ENCODE data around the gene GPR17.

Gene GPR17

GRCh38 chr2:127654838-127655175 is 8.9 kb downstream of the GPR17 start:
- DNase-seq (ENCODE audit: low read depth), result no peak

GRCh38 chr2:127655209-127656073 is 9.5 kb downstream of the GPR17 start:
- no peak for DNase-seq (ENCODE audit: low read depth)

GRCh38 chr2:127656569-127657231 is 10.7 kb downstream of the GPR17 start:
- no peak for DNase-seq (ENCODE audit: low read depth)

- DNase-seq (ENCODE audit: low read depth), result no peak
Observed at GRCh38 chr2:127657232-127657595, 11.3 kb downstream of the GPR17 start.

DNA sequence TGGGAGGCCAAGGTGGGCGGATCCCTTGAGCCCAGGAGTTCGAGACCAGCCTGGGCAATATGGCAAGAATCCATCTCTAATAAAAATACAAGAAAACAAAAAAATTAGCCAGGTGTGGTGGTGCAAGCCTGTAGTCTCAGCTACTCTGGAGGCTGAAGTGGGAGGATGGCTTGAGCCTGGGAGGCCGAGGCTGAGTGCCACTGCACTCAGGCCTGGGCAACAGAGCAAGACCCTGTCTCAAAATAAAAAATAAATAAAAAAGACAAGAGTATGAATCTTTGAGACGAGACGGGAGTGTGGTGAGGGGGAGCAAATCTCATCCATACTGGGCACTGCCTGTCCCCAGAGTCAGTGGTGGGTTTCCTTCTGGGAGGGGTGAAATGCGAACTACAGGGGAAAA is 12.2 kb downstream of the GPR17 start:
- DNase-seq (ENCODE audit: low read depth), result no peak

GRCh38 chr2:127658641-127659407 is 12.9 kb downstream of the GPR17 start:
- no peak for DNase-seq (ENCODE audit: low read depth)

DNA sequence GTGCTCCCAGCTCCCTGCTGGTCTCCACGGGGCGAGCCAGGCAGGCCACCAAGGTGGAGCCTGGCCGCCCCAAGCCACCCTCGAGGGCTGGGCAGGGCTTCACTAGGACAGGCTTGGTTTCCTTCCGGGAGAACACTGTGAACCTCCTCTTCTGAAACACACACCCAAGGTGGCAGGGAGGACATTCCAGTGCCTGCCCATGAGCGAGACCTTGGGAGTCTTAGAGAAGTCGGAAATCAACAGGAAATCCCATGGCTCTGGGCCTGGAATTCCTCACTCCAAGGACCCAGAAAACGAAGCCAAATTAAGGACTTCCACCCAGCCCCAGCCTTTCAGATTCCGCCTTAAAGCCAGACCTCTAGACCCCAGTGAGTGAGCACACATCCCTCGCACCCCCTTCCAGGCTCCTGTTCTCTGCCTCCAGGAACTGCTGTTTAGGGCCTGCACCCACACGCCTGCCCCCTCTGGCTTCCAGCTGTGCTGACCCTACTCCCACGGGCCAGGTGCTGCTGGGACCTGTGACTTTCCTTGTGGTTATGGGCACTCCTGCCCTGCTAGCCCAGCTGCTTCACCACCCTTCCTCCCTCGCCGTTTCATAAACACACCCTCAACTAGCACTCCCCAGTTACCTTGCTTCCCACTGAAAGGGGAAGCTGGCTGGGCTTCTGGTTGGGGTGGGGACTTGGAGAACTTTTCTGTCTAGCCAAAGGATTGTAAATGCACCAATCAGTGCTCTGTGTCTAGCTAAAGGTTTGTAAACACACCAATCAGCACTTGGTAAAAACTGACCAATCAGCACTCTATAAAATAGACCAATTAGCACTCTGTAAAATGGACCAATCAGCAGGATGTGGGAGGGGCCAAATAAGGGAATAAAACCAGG is 13.7 kb downstream of the GPR17 start:
- DNase-seq (ENCODE audit: low read depth), result no peak

GRCh38 chr2:127660291-127660578 is 14.3 kb downstream of the GPR17 start:
- no peak for DNase-seq (ENCODE audit: low read depth)

DNA sequence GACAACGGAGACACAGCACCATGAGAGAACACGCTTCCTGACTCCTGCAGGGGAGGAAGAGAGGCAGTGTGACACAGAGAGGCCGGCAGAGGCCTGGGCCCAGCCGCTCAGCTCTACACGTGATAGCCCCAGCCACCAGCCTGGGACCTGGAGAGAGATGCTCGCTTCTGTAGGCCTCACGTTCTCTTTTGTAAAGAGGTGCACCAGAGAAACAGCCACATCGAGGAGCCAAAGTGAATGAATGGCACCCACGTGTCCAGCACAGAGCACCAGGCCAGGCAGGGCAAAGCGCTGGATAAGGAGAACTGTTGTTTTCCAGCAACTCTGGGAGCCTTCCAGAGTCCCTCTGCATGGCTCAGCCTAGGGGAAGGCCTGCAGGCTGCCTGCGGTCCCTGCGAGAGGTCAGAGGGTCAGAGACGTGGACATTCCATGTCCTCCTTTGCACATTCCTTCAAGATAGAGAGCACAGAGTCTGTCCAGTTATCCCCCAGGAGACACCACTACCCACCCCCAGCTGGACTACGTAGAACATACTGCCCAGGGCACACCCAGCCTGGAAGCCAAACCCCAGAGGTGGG is 15.2 kb downstream of the GPR17 start:
- DNase-seq (ENCODE audit: low read depth), result no peak

DNA sequence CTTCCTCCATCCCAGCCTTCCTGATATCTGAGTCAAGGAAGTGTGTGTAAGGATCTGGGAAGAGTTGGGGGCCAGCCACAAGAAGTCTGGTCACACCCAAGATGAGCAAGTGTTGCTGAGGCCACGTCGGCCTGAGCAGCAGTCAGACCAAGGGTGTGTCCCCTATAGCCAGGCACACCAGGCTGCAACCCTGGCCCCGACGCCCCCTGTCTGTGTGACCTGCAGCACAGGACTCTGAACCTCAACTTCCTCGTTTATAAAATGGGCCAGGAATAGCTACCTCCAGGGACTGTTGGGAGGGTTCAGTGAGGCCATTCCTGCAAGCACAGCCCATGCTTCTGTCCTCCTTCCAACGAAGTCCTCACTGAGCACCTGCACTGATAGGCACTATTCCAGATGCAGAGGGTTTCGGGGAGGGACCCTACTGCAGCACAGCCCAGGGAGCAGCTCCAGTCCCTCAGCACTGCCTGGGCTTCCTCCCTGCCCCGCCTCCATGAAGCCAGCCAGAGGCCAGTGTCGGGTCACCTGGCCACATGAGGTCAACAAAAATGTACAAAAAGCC is 16.1 kb downstream of the GPR17 start:
- DNase-seq (ENCODE audit: low read depth), result no peak

DNA sequence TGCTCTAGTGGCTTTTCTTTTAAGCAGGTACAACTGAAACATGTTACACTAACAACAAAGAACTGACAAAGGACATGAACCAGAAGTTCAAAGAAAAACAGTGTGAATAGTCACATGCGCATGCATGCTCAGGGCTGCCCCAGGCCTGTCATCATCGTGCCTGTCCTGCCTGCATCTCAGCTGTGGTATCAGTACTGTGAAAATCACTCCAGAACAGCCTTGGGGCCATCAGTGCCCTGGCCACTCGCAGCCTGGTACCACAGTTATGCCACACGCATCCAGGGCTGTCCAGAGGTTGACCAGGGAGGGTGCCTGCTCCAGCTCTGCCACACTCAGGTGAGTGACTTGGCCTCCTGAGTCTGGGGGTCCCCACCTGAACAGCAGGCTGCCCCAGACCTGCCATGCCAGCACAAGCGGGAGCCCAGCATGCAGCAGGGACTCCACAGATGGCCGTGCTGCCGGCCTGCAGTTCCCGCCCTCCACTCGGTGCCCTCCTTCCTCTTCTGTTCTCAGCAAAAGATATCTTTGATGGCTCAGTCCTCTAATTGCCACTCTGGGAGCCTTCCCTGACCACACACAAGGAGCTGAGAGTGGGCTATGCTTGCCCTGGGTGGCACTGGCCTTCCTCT is 17.1 kb downstream of the GPR17 start:
- DNase-seq (ENCODE audit: low read depth), result no peak

- DNase-seq (ENCODE audit: low read depth), result no peak
Observed at GRCh38 chr2:127663566-127664064, 17.7 kb downstream of the GPR17 start.

- no peak for DNase-seq (ENCODE audit: low read depth)
Observed at GRCh38 chr2:127664065-127664894, 18.3 kb downstream of the GPR17 start.

- no peak for DNase-seq (ENCODE audit: low read depth)
Observed at GRCh38 chr2:127664895-127665225, 18.9 kb downstream of the GPR17 start.

- DNase-seq (ENCODE audit: low read depth), result no peak
Observed at GRCh38 chr2:127665267-127665893, 19.4 kb downstream of the GPR17 start.

- no peak for DNase-seq (ENCODE audit: low read depth)
Observed at GRCh38 chr2:127669056-127669455, 23.1 kb downstream of the GPR17 start.

DNA sequence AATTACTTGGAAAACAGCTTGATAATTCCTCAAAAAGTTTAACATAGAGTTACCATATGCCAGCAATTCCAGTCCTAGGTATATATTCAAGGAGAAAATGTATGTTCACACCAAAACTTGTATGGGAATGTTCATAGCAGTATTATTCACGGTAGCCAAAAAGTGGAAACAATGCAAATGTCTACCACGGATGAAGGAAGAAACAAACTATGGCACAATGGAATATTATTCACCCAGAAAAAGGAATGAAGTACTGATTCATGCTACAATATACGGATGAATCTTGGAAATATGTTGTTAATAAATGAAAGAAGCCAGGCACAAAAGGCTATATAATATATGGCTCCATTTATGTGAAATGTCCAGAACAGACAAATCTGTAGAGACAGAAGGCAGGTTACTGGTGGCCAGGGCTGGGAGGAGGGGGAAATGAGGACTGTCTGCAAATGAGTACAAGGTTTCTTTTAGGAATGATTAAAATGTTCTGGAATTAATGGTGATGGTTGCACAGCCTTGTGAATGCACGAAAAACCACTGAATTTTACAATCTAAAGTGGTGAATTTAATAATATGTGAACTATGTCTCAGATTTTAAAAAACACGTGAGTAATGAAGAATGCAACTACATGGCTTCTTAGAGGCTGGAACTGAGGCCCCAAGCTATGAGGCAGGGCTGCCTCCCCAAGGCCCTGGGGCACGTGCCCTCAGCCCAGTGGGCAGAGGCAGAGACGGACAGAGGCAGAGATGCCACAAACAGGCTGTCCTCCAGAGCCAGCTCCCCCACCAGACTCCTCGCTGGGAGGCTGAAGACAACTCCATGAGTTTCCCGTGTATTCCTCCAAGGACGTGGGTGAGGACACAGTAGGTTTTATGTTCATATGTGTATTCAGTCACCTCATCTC is 24.4 kb downstream of the GPR17 start:
- no peak for DNase-seq (ENCODE audit: low read depth)

DNA sequence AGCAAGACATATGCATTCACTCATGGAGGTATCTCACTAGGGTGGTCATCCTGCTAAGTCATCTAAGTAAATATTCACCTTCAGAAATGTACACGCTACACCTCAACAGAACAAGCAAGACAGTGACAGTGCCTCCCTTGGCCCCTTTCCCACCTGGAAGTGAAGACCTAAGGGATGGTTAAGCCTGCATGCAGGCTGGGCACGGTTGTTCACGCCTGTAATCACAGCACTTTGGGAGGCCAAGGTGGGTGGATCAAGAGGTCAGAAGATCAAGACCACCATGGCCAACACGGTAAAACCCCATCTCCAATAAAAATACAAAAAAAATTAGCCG is 25.0 kb downstream of the GPR17 start:
- no peak for DNase-seq (ENCODE audit: low read depth)

Measured in stromal cell of bone marrow (primary cell).